NCI-H460 (cell line): ENCODE data around the gene GOLT1A. TPM values are rescaled to one million over a fixed set of nuclear protein-coding genes. Genes with fewer than 3 reads are reported as not detected.
"Not testable (repeated sequence)": the region's sequence is repeated elsewhere in the genome, so short reads cannot be mapped to it uniquely, and the experiment has no call there.

Experiments used
- DNase-seq: peaks from one replicate; pipeline ENCODE4 v3.0.0-alpha.2; 2016; ENCODE audit warnings: low read depth; ENCODE audit errors: extremely low read depth
- total RNA-seq: library from RNA; depleted of rRNA; stranded (reverse); fragments of >200 nt; shearing (Covaris generic); gene quantifications from 2 replicates; pipeline ENCODE4 v1.2.3, GENCODE V29; 2014

Gene GOLT1A
- total RNA-seq, 1 experiment from 2014 or later = not detected

DNA sequence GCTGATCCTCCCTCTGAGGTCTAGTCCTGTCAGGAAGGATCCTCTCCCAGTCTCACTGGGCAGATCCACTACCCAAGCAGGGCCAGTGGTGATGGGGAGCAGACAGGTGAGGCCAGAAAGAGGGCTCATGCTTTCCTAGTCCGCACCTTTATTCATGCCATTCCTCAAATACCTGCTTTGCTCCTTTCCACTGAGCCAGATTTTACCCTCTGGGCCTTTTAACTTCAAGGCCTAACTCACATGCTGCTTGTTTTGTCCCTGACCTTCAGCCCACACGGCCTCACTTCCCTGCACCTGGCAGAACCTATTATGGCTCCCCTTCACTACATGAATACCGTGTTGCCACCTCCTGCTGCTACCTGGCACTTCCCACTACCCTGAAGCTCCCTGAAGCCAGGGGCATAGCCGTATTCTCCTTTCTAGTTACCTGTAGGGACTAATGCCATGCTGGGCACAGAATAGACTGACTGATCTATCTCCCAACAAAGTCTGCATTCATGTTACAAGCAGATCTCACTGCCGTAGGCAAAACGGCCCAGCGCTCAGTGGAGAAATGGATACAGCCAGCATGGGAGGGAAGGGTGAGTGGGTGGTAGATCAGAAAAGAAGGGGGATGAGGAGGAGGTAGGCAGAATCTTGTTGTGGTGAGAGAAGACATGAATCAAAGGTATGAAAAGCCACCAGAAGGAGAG, 36.1 kb upstream of the GOLT1A start:
- no peak for DNase-seq

DNA sequence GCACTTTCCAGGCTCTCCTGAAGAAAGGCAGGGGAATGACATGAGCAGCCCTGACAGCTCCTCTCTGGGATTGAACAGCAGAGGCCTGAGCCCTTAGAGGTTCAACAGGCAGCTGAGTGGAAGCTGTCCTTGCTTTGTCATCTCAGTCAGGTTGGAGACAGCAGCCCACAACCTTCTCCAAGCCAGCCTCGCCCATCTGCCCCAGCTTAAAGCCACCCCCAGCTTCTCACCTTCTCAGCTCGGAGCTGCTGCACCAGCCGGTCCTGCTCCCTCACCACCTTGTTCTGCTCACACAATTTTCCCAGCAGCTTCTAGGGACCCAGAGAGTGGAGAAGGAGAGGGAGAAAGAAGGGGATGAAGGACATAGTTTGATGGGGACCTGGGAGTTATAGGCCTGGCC, 35.2 kb upstream of the GOLT1A start:
- no peak for DNase-seq

DNA sequence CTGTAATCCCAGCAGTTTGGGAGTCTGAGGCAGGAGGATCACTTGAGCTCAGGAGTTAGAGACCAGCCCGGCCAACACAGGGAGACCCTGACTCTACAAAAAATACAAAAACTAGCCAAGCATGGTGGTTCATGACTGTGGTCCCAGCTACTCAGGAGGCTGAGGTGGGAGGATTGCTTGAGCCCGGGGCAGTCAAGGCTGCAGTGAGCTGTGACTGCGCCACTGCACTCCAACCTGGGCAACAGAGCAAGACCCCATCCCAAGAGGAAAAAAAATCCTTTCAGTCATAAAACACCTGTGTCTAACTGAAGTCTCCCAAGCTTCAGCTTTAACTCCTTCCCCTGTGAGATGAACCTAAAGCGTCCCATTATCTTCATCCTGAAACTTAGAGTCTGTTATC, 33.1 kb upstream of the GOLT1A start:
- no peak for DNase-seq

DNA sequence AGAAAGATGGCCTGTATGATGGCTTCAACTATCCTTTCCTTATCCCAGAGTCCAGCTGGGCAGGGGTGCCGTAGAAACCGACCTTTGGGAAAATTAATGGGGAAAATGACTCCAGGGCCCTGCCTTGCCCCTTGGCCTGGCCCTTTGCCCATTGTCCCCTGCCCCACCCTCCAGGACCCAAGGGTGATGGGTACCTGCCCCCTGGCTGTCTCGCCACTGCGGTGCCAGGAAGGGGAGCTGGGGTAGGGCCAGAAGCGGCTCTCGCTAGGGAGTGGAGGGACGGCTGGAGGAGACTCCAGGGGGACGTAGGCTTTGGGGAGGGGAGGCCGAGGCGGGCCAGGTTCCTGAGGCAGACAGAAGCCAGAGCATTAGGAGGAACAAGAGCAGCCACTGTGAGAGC, 29.1 kb upstream of the GOLT1A start:
- no peak for DNase-seq

DNA sequence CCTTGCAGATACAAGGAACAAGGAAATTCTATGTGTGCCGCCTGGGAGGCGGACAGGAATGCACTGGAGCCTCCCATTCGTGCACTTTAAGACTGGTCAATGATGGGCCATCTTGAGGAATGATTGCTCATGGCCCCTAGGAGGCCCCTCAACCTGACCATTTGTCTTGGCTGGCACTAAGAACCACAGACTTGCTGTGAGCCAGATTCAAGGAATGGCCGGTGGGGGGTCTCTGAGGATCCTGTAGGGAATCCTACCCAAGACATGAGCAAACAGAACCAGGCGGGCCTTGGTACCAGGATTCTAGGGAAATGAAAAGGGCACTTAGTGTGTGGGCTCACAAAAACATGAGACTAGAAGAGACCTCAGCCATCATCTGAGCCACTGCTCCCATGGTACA, 28.1 kb upstream of the GOLT1A start:
- DNase-seq = no peak

DNA sequence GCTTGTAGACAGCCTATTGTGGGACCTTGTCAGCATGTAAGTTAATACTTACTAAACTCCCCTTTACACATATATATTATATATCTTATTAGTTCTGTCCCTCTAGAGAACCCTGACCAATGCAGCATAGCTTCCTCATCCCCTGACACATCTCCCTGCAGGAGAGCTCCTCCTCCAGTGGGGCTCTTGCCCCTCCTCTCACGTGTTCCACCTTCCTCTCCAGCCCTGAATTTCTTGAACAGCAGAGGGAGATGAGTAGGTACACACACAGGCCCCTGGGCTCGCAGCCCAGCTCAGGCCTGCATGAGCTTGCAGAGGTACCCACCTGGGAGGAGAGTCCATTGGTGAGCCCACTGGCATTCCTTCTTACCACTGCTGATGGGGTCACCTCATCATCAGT, 27.3 kb upstream of the GOLT1A start:
- no peak for DNase-seq

DNA sequence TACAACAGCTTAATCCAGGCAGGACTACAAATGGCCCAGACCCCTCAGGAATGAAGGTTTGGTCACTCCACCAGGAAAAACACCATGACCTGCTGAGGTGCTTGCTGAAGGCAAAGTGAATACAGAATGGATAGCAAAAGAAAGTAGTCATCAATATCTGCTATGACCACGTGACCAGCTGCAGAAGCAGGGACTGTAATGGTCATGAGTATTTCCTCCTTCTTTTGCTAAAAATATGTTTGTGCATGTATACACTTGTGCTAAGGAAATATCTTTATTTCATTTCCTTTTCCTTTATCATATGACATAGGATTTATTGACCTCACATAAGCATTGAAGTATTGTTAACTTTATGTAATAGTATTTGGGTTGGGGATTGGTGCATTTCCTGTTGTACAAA, 26.4 kb upstream of the GOLT1A start:
- DNase-seq = no peak

- DNase-seq = not testable (repeated sequence)
Measured at GRCh38 chr1:204239401-204239800, 25.6 kb upstream of the GOLT1A start.

GRCh38 chr1:204238520-204238919, 24.7 kb upstream of the GOLT1A start:
- DNase-seq = not testable (repeated sequence)

DNA sequence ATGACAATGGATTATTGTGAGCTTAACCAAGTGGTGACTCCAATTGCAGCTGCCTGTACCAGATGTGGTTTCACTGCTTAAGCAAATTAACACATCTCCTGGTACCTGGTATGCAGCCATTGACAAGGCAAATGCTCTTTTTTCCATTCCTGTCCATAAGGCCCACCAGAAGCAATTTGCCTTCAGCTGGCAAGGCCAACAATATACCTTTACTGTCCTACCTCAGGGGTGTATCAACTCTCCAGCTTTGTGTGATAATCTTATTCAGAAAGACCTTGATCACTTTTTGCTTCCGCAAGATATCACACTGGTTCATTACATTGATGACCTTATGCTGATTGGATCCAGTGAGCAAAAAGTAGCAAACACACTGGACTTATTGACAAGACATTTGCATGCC, 23.7 kb upstream of the GOLT1A start:
- DNase-seq = not testable (repeated sequence)

DNA sequence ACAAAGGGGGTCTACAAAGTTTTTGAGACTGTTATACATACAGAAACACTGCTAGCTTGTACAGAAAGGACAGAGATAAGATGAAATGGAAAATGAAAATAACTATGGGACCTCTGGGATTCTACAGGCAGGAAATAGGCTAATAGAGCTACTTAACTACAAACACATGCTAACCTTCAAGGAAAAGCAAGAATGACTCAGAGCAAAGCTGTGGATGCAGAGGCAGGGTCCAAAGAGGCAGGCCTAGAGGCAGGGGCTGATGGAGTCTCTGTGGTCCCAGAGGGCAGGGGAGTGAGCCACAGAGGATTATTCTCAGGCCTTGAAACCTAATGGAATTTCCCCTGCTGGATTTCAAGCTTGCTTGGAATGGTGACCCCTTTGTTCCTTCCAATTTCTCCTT, 18.7 kb upstream of the GOLT1A start:
- DNase-seq = no peak

DNA sequence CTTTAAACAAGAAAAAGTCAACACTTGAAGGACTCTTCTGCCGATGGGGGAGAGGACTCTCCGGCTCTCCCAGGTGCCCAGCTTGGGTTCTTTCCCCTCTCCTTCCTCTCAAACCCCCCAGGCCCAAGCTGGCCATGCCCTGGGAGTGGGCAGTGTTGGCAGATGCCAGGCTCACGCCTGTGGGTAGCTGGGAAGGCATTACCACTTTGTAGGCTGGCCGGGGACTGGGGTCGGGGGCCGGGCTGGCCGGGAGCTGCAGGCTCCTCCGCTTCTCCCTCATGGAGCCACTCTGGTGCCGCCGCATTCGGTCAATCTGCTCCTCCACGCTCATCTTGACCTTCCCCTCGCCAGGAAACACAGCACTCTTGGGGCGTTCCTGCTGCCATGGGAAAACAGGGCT, 16.4 kb upstream of the GOLT1A start:
- no peak for DNase-seq

GRCh38 chr1:204228896-204229295, 15.1 kb upstream of the GOLT1A start:
- DNase-seq = no peak

GRCh38 chr1:204227996-204228785, 14.4 kb upstream of the GOLT1A start:
- no peak for DNase-seq

- DNase-seq = no peak
Measured at GRCh38 chr1:204227351-204227750, 13.6 kb upstream of the GOLT1A start.

GRCh38 chr1:204225841-204226735, 12.3 kb upstream of the GOLT1A start:
- DNase-seq = no peak

DNA sequence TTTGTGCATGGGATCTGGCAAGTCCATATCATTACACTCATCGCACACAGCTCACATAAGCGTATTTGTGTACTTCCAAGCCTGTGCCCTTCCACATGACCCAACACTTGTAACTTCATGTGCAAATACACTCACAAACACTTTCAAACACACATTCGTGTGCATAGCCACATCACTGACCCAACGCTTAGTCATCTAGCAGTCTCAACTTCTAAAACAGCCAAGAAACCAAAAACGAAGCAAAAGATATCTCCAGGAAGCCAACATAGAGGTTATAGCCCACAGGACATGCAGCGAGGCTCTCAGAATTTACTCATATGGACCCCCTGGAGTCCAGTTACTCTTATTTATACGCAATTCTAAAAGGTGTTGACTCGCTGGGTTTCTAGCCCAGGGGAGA, 10.9 kb upstream of the GOLT1A start:
- DNase-seq = no peak

- no peak for DNase-seq
Measured at GRCh38 chr1:204223129-204223860, 9.5 kb upstream of the GOLT1A start.

DNA sequence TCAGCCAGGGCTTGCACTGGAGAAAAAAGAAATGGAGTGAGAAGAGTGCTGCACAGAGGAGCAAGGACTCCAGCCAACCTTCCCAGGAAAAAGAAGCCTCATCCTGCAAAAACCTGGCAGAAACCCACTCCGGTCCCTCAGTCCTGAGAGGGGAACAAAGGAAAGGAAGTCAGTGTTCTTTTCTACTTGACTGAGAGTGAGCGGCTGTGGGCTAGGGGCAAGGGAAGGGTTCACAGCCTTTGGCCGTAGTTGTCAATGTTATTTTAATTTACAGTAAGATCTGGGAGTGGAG, 8.9 kb upstream of the GOLT1A start:
- DNase-seq = no peak

- DNase-seq = no peak
Measured at GRCh38 chr1:204222006-204222763, 8.4 kb upstream of the GOLT1A start.
